ENCODE data around the gene EPHA5. TPM values are rescaled to one million over a fixed set of nuclear protein-coding genes. Genes with fewer than 3 reads are reported as not detected.

The EPHA5 gene
- total RNA-seq, 1 experiment from 2014 or later, result 2.0 TPM

GRCh38 chr4:65538571-65538970 is 131.7 kb downstream of the EPHA5 start:
- POLR2A ChIA-PET (ENCODE audit: unreplicated experiment), result no interaction called here
- Histone ChIP-seq H3K27me3 (ENCODE audit: low read length) (no peaks in the 10 kb centered on the region), H3F3A (ENCODE audit: low read length, unreplicated experiment) (no peaks in the 10 kb centered on the region), H3K36me3 (ENCODE audit: low read depth, low read length) (no peaks in the 10 kb centered on the region), H3K4me3 (ENCODE audit: low read length) (no peak overlapping the region), H3K4me1 (ENCODE audit: insufficient read depth, low read length) (peaks cover 6% of the 10 kb centered on the region; the same call in 1 of the 2 replicates), H3K9me2 (replicated peaks; ENCODE audit: low read length) (no peaks in the 10 kb centered on the region), H3K4me2 (ENCODE audit: low read length) (no peak overlapping the region), H3K9me3 (ENCODE audit: low read length) (no peaks in the 10 kb centered on the region), H3K79me2 (ENCODE audit: low read length) (no peaks in the 10 kb centered on the region), H3K9ac (ENCODE audit: low read length) (no peak overlapping the region), H4K20me1 (ENCODE audit: low read length) (no peaks in the 10 kb centered on the region), H3K27ac (ENCODE audit: low read length) (no peak overlapping the region), H2AFZ (ENCODE audit: low read length) (0 out of 2 replicates have a peak overlapping the region, but pooled peaks have one; percentile 10)
- TF ChIP-seq EZH2 (IDR thresholded peaks at IDR 0.05; ENCODE audit: low read length, unreplicated experiment), result no peak
- no peak for TF ChIP-seq EZH2phosphoT487 (IDR thresholded peaks at IDR 0.05; ENCODE audit: borderline replicate concordance, low read length)
- TF ChIP-seq CTCF (conservative IDR thresholded peaks at IDR 0.05; ENCODE audit: low read depth, low read length), result no peak
- no TSS peak for BruUV-seq (replicated peaks)
- ATAC-seq, result peak; percentile 64
- CTCF ChIA-PET, result no interaction called here
- intact Hi-C loops (cut with micrococcal nuclease), result no loop called here
- peak; percentile 42 for DNase-seq

GRCh38 chr4:65535113-65535512 is 135.2 kb downstream of the EPHA5 start:
- Histone ChIP-seq H2AFZ (ENCODE audit: low read length) (peak overlapping the region; percentile 43; the same call in 1 of the 2 replicates), H3K36me3 (ENCODE audit: low read depth, low read length) (no peaks in the 10 kb centered on the region)
- CTCF ChIA-PET, result no interaction called here

More at GRCh38 chr4:65535113-65535512, 135.2 kb downstream of the EPHA5 start:
- Histone ChIP-seq H3K27me3 (ENCODE audit: low read length) (no peaks in the 10 kb centered on the region), H3K9me3 (ENCODE audit: low read length) (no peaks in the 10 kb centered on the region), H3K4me3 (ENCODE audit: low read length) (no peak overlapping the region), H3K4me2 (ENCODE audit: low read length) (no peak overlapping the region), H3K9me2 (replicated peaks; ENCODE audit: low read length) (no peaks in the 10 kb centered on the region), H3F3A (ENCODE audit: low read length, unreplicated experiment) (no peaks in the 10 kb centered on the region), H3K79me2 (ENCODE audit: low read length) (no peaks in the 10 kb centered on the region), H3K4me1 (ENCODE audit: insufficient read depth, low read length) (peaks cover 6% of the 10 kb centered on the region; the same call in 1 of the 2 replicates), H3K9ac (ENCODE audit: low read length) (no peak overlapping the region), H4K20me1 (ENCODE audit: low read length) (no peaks in the 10 kb centered on the region), H3K27ac (ENCODE audit: low read length) (no peak overlapping the region)
- no TSS peak for BruUV-seq (replicated peaks)
- no peak for ATAC-seq
- TF ChIP-seq EZH2phosphoT487 (IDR thresholded peaks at IDR 0.05; ENCODE audit: borderline replicate concordance, low read length) (no peak), EZH2 (IDR thresholded peaks at IDR 0.05; ENCODE audit: low read length, unreplicated experiment) (no peak), CTCF (conservative IDR thresholded peaks at IDR 0.05; ENCODE audit: low read depth, low read length) (no peak)
- intact Hi-C loops (cut with micrococcal nuclease), result no loop called here
- DNase-seq, result no peak
- POLR2A ChIA-PET (ENCODE audit: unreplicated experiment), result no interaction called here

All from PC-3 (cell line).